ENCODE data around the gene SPX.

The SPX gene, protein sequence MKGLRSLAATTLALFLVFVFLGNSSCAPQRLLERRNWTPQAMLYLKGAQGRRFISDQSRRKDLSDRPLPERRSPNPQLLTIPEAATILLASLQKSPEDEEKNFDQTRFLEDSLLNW

DNA sequence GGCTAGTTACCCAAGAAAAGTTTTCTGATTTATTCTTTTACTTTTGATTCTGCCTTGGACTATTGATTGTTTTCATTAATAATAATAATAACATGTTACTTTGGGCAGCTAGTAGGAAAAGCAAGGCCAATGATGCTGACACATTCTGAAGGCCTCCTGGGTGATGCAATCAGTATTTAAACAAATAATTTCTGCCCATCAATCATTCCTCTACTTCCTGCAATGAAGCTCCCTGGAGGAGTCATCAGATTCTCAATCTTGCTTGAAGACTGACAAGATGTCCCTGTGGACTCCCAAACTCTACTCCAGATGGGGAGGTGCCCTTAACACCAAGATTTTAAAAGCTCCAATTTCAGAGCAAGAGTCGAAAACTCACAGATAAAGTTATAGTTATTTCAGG is at the start of gene SPX:
TSS of gene SPX (plus strand) at position 244 of the 400 bp plus-strand sequence. CDS start 177 bp downstream, outside the sequence.
- no peak for TF ChIP-seq ZNF274 (IDR thresholded peaks at IDR 0.05; ENCODE audit: low read depth, low read length)
- H3K4me3 ChIP-seq (ENCODE audit: low read length) = peak within 1 kb of the TSS; percentile 75; the same call in 1 of the 2 replicates

DNA sequence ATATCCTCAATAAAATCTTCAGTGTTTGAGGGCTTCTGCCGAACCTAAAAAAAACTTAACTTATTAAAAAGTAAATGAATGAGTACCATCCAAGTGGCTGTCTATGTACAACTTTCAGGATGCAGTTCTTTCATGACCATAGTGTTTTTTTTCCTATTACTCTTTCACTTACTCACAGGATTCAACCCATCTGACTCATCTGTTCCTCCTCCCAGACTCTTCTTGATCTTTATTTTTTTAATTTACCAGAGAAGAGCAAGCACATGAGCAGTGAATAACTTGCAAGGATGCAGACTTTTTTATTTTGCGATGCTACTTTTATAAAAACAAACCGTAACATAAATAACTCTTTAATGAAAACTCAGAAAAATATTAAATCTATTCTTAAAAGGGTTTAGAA is 49.1 kb upstream of the SPX start:
- TF ChIP-seq ZNF274 (IDR thresholded peaks at IDR 0.05; ENCODE audit: low read depth, low read length) = no peak
- H3K4me3 ChIP-seq (ENCODE audit: low read length) = no peak overlapping the region

DNA sequence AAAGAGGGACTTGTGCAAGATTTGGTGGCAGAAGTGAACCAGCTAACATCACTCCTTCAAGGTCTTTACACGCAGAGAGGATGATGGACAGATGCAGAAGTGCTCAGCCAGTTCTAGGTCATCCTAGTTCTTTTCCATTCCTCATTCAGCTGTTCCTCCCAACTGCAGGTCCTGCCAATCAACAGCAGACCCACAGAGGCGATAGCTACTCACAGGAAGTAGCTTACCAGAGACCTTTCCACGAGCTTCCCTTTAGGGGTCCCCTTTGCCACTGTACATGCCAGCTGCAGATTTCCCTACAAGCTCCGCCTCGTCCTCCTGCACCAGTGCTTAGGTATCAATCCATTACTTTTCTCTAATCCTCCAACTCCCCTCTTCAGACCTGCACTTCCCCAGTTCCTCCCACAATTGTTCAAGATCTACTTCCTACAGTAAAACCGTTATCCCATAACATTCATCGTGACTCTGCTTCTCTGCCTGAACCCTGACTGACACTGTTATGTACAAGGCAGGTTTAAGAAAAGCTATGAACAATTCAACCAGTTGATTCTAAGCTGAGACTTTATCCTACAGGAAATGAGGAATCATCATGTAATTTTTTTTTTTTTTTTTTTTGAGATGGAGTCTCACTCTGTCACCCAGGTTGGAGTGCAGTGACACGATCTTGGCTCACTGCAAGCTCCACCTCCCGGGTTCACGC is 47.2 kb upstream of the SPX start:
- TF ChIP-seq ZNF274 (IDR thresholded peaks at IDR 0.05; ENCODE audit: low read depth, low read length) = no peak
- H3K4me3 ChIP-seq (ENCODE audit: low read length) = no peak overlapping the region

DNA sequence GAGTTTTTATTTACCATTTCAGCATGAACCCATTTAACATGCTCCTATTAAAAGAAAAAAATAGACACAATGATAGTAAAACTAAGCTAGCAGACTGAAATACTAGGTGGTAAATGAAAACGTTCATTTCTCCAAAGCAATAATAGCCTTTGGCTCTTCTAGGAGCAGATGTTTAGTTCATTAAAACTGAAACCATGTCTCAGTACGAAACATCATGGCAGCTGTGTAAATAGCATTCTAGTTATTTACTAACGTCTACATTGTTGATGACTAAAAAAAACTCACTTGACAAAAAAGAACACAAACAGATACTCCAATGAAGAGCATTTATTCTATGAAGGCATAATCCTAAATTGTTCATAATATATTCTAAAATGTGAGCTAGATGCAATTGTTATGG is 42.6 kb upstream of the SPX start:
- TF ChIP-seq ZNF274 (IDR thresholded peaks at IDR 0.05; ENCODE audit: low read depth, low read length) = no peak
- H3K4me3 ChIP-seq (ENCODE audit: low read length) = no peak overlapping the region

DNA sequence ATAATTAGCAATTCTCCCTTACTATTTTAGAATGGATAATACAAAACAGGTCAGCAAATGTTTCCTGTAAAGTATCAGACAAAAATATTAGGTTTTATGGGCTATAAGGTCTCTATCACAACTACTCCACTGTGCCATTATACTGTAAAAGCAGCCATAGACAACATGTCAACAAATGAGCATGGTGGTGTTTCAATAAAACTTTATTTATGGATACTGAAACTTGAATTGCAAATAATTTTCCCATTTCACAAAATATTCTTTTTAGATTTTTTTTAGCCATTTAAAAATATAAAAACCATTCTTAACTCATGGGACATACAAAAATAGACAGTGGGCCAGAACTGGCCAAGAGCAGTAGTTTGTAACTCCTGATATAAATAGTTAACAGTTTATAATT is 40.1 kb upstream of the SPX start:
- TF ChIP-seq ZNF274 (IDR thresholded peaks at IDR 0.05; ENCODE audit: low read depth, low read length) = no peak
- no peak overlapping the region for H3K4me3 ChIP-seq (ENCODE audit: low read length)

DNA sequence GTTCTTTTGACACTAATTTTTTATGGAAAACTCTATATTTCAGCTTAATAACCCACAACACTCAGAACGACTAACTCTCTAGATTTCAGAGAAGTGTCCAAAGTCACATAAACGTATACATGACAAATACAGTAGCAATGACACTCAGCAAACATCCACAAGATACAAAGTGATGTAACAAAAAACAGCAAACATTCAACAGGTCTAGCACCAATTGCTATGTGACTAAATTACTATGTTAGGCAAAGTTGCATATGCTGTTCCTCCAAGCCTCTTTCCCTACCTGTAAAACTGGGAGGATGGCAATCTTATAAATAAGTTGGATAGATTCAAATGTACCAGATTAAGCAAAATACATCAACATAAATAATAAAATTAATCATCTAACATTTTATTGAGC is 26.3 kb upstream of the SPX start:
- no peak overlapping the region; the same call in 1 of the 2 replicates for H3K4me3 ChIP-seq (ENCODE audit: low read length)
- TF ChIP-seq ZNF274 (IDR thresholded peaks at IDR 0.05; ENCODE audit: low read depth, low read length) = no peak

DNA sequence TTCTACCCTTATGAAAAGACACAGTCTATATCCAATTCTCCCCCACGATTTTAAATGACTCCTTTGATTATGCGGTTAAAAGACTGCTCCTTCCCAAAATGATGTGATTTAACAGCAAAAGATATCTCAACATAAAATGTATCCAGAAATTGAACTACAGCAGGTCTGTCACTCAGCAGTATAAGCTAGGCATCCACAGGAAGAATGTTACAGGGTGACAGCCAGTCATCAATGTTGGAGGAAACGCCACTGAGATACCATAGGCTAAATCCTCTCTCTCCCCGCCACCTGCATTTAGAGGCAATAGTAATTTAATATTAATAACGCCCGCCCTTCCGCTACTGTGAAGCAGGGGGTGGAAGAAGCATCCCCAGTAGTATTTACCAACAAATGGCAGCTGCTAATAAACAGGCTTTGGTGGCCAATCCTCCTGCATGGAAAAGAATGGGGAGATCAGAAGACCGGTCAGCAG is 25.3 kb upstream of the SPX start:
- TF ChIP-seq ZNF274 (IDR thresholded peaks at IDR 0.05; ENCODE audit: low read depth, low read length) = no peak
- H3K4me3 ChIP-seq (ENCODE audit: low read length) = peak overlapping the region; percentile 93

DNA sequence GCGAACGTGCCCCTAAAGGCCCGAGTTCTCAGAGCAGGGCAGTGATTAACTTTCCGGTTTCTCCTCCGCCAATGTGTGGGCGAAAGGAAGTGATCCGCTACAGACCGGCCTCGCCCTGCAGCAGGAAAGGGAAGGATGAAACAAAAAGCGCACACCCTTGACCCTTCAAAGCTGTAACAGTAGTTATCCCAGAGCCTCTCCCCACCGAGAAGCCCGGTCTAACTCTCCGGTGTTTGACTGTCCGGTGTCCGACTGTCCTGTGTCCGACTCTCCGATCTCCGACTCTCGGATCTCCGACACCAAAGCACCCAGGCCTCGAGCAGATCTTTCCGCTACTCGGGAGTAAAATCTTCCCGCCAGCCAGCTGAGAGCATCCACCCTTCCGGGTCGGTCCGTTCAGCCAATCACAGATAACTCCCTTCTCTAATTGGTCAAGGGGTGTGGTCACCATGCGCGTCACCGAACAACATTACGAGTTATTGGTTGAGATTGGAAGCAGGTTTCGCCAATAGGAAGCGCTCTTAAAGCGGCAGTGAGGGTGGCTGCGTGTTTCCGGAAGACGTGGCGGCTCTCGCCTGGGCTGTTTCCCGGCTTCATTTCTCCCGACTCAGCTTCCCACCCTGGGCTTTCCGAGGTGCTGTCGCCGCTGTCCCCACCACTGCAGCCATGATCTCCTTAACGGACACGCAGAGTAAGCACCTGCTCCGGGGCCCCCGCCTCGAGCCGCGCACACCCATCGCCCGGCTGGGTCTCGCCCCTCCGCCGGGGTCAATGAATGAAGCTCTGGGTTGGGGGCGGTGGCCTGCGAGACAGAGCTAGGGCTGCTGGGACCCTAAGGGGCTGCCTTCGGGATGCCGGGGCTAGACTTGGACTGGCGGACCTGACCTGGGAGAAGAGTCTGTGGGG is 24.6 kb upstream of the SPX start, which contains the start of the genes GOLT1B and RECQL:
TSS of gene GOLT1B (plus strand) at position 532 of the 906 bp plus-strand sequence. CDS start at position 667, 135 bp downstream.
TSS of gene RECQL (minus strand) at position 378 of the 906 bp plus-strand sequence. CDS start 2,065 bp downstream, outside the sequence.
- peak within 1 kb of the TSS; percentile 93 for H3K4me3 ChIP-seq (ENCODE audit: low read length)
- no peak for TF ChIP-seq ZNF274 (IDR thresholded peaks at IDR 0.05; ENCODE audit: low read depth, low read length)

DNA sequence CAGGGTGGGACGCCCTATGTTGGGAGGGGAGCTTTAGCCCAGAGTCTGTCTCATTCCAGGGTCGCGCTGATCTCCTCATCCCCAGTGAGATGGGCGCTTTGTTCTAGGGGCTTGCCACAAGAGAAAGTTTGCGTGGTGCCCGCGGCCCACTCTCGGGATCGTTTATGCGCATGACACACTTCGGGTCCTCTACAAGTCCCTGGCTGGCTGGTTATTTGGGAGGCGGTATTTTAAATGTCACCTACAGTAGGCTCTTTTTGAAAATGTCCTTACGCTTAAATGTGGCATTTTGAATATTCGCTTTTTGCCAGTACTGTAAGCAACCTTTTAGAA is 24.0 kb upstream of the SPX start:
- no peak for TF ChIP-seq ZNF274 (IDR thresholded peaks at IDR 0.05; ENCODE audit: low read depth, low read length)
- peak overlapping the region; percentile 90 for H3K4me3 ChIP-seq (ENCODE audit: low read length)

DNA sequence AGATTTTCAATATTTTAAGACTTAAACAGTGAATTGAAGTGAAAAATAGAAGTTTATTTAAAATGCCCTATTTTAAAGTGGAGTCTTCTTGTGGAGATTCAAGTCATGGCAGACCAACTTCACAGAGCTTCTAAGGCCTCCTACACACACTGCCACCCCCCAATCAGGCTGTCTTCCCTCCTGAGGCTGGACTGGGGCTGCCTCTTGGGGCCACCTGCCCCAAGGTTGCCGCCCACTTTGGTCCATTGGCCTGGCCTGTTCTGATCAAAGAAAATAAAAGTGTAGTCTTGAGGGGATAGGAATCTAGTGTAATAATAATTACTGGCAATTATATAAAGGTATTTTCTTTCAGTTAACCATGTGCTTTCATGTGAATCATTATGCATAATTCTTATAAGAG is 23.2 kb upstream of the SPX start:
- H3K4me3 ChIP-seq (ENCODE audit: low read length) = peak overlapping the region; percentile 90
- no peak for TF ChIP-seq ZNF274 (IDR thresholded peaks at IDR 0.05; ENCODE audit: low read depth, low read length)

DNA sequence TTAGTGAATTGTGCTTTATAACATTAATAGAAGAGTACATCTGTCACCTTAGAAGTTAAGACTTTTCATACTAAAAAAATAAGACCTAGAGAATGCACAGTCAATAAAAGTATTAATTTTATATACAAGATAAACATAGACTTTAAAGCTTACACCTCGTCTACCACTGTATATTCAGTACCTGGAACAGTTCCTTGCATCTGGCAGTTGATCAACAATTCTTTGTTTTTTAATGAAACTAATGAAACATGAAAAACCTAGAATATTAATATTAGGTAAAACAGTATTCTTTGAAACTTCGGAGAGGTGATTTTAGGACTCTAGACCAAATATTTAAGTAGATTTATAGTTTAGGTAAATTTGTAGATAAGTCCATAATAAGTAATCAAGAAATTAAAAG is 20.2 kb upstream of the SPX start:
- no peak for TF ChIP-seq ZNF274 (IDR thresholded peaks at IDR 0.05; ENCODE audit: low read depth, low read length)
- H3K4me3 ChIP-seq (ENCODE audit: low read length) = no peak overlapping the region

DNA sequence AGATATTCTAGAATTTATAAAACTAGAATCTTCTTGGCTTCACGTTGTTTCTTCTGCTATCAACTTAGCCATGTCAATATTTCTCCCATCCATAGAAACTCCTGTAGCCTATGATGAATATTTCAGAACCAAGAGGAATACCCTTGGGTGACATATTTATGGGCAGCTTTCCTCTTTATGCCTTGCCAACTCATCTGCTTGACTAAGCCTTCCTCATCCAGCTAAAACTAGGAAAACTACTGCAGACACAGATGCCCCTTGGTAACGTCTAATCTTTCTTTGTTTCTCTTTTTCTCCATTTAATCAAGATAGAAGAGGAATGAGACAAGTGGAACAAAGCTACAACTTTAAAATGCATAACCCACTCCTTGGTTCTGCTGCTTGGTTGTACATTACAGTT is 18.2 kb upstream of the SPX start:
- TF ChIP-seq ZNF274 (IDR thresholded peaks at IDR 0.05; ENCODE audit: low read depth, low read length) = no peak
- H3K4me3 ChIP-seq (ENCODE audit: low read length) = no peak overlapping the region

DNA sequence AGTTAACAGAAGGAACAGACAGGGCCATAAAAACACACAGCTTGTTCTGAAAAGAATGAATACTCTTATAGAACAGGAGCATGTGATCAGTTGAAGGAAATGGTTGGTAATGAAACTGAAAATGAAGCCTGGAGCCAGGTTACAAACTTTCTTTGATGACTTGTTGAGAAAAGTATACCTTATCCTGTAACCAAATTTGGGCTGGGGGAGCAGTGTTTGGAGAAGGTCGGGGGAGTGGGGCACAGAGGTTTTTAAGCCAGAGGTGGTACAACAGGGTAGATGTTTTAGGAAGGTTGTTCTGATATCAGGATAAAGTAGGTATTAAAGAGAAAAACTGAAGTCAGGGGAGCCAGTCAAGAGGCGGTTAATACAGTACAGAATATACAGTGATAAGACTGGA is 16.3 kb upstream of the SPX start:
- TF ChIP-seq ZNF274 (IDR thresholded peaks at IDR 0.05; ENCODE audit: low read depth, low read length) = no peak
- no peak overlapping the region for H3K4me3 ChIP-seq (ENCODE audit: low read length)

DNA sequence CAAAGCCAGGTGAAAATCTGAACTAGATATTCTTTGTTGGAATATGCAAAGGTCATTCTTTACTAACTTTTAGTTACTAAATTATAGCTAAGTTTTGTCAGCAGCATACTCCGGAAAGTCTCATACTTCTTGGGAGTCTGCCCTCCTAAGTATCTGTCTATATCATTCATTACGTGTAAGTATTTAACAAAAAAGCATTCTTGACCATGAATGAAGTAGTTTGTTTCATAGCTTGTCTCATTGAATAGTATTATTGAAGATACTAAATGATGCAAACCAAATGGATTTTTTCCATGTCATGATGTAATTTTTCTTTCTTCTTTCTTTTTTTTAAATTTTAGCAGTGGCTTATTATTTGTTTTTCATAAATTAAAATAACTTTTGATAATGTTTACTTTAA is 9.8 kb upstream of the SPX start:
- no peak overlapping the region for H3K4me3 ChIP-seq (ENCODE audit: low read length)
- TF ChIP-seq ZNF274 (IDR thresholded peaks at IDR 0.05; ENCODE audit: low read depth, low read length) = no peak
